GM21786 (cell line): ENCODE results near the gene FGFBP2.
A peak's percentile ranks its signal among the peaks of the same experiment; 100 is the strongest.

Experiments
- ATAC-seq: cut with Tn5 transposase; IDR thresholded peaks from one replicate; pipeline ENCODE4 v1.9.1; 2021; ENCODE audit not compliant: unreplicated experiment

The FGFBP2 gene, protein sequence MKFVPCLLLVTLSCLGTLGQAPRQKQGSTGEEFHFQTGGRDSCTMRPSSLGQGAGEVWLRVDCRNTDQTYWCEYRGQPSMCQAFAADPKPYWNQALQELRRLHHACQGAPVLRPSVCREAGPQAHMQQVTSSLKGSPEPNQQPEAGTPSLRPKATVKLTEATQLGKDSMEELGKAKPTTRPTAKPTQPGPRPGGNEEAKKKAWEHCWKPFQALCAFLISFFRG

GRCh38 chr4:15963001-15963451, at the start of gene FGFBP2:
TSS of gene FGFBP2 (minus strand) at chr4:15963175. CDS start at chr4:15963129, 46 bp downstream.
- ATAC-seq = peak; percentile 57

DNA sequence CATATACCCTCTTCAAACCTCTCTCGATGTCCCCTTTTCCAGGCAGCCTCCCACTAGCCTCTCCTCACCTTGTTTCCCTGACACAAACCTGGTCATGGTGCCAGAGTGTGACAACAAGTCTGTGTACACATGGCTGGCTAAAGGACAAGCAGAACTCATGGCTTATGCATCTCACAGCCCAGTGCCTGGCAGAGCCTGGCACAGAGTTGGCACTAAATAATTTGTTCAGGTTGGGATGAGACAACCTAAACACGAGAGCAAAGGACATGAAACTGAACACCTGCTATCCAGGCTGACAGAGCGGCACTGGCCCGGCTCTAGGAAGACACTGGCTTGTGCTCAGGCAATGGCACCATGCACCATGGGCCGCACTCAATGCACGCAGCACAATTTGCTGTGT, 48.2 kb upstream of the FGFBP2 start:
- no peak for ATAC-seq

DNA sequence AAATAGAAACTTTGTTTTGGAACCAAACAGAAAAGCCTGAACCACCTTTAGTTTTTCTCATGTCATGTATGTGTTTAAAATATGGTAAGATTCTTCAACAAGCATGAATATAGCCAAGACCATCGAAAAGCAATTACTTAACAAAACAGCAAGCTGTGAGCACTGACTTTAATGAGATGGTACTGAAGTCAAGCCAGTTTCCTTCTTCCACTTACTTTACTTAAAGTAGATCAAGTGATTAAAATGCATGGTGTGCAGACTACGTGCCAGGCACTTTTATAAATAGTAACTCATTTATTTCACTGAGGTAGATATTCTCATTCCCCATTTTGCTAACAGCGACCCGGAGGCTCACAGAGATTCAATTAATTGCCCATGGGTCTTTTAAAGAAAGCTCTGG, 46.2 kb upstream of the FGFBP2 start:
- no peak for ATAC-seq

DNA sequence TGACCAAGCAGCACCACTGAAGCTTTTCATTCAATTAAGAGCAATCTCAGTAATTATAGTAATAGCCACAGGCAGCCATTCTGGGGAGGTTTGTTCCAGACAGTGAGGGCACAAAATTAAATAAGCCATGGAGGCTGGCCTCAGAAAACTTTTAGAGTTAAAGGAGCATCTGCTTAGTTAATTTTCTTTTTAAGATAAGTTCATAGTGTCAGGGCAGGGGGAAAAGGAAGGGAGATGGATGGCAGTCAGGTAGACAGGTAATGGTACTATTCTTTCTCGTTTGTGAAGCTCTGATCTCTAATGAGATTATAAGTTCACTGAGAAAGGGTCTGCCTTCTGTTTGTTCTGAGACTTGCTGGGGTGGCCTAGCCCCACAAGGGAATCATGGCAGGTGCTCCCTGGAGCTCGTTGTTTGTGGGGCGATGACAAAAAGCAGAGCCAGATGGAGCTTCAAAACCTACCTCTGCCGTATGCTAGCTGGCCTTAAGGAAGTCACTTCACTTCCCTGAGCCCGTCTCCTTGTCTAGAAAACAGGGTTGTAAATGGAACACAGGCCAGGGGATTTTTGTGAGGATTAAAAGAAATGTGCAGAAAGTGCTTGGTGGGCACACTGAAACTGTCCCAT, 44.6 kb upstream of the FGFBP2 start:
- no peak for ATAC-seq

DNA sequence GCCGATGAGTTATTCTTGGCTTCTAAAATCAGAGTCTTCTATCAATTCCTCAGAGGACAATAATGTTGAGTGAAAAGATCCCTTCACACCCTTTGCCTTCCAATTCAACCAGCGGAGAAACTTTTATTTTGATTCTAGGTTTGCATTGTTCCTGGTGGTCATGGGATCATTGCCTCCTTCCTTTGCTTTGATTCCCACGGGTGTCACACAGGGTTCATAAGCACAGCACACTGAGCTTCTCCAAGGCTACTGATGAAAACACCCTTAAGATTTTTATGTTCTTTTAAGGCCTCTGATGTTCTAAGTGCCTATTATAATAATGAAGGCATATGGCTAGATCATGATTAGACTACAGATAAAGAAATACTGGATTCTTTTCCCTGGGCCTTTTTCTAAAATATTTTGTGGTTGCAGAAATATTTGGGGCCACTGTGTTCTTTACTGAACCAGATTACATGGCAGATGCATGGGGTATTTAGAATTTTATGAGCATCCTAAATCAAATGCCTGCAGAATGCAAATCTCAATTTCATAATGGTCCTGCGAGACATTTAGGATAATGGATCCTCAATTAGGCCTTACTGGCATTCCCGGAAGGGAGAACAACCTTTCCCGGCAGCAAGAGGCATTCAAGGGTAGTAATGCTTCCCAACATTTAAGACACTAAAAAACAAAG, 43.9 kb upstream of the FGFBP2 start:
- no peak for ATAC-seq

DNA sequence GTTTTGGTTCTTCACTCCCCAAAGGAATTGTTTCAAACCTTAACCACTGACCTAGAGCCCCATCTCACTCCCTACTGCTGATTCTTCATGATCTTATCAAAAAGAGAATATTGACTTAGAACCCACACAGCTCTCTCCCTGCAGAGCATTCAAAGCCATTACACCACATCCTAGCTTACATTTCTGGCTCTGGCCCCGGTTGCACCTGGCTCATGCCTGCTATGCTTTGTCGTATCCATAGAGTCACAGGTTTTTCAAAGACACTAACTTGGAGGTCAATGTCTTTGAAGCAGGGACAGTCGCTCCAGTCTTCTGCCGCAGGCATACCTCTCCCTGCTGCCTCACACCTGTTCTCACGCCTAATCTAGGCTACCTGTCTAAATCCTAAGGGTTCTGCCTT, 42.7 kb upstream of the FGFBP2 start:
- ATAC-seq = no peak

DNA sequence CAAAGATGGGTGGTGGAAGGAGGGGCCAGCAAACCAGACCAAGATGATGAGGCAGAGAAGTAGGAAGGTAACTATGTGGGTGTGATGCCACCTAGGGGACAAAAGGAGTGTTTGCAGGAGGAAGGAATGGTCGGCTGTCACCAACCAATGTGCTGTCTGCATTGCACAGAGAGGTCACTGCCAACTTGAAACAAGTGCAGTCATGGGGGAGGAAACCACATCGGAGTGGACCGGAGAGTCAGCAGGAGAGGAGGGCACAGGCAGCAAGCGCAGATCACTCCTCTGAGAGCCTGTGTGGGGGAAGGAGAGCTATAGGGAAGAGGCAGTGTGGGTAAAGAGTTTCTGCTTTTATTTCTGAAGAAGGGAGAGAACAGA, 38.5 kb upstream of the FGFBP2 start:
- peak; percentile 89 for ATAC-seq

DNA sequence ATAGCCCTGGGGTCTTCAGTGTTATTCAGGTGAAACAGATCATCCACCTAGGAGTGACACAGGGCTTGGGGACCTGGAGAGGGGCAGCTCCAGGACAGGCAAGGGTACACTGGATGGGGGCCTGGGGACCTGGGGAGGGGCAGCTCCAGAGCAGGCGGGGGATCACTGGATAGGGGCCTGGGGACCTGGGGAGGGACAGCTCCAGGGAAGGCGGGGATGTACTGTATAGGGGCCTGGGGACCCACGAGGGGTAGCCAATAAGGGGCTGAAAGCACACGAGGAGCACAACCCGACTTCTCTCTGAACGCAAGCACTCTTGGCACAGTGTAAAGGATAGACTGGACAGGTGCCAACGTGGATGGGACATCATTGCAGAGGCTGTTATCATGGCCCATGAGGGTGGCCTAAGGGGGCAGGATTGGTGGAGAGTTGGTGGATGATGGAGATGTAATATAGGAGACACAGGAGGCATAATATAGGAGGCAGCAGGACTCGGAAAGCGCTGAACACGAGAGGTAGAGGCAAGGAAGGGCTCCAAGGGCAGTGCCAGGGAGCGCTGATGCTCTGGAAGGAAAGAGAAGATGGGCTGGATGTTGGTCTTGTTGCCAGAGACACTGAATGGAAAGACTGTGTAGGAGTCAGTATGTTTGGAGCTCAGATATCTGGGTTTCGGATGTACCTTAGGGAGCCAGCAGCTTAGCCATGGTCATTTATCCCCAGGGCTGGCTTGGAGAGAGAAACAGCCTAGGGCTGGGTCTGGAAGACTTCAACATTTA, 37.9 kb upstream of the FGFBP2 start:
- peak; percentile 8 for ATAC-seq

DNA sequence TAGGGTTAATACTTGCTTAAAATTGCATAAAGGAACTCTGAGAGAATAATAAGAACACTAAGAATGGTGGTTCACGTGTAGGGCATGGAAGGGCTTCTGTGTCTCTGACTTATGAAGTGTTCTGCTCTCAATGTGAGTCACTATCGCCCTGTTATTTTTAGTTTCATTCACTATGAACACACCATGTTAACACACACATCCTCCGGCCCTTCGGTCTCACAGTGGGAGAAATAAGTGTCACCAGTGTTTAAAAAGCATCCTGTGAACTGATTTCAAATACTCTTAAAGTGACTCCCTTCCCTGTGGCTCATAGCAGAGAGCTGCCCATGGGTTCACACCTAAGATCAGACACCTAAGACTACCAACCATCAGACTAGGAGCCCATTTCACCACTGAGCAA, 33.8 kb upstream of the FGFBP2 start:
- ATAC-seq = no peak

- ATAC-seq = no peak
Observed at GRCh38 chr4:15995826-15996225, 32.9 kb upstream of the FGFBP2 start.

- ATAC-seq = no peak
Observed at GRCh38 chr4:15992167-15992485, 29.2 kb upstream of the FGFBP2 start.

- no peak for ATAC-seq
Observed at GRCh38 chr4:15990570-15991285, 27.8 kb upstream of the FGFBP2 start.

GRCh38 chr4:15989424-15989823, 26.4 kb upstream of the FGFBP2 start:
- ATAC-seq = no peak

DNA sequence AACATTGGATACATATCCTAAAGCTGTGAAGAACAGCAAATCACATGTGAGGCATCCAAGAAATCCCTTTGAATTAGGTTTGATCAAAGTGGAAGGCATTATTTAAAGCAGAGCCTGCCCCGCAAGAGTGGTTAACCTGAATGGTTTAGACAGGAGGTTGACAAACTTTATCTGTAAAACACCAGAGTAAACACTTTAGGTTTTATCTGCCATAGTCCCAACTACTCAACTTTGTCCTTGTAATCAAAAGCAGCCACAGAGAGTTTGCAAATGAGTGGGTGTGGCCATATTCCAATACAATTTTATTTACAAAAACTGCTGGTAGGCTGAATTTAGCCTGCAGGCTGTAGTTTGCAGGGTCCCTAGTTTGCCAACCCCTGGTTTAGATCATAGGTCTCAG, 25.2 kb upstream of the FGFBP2 start:
- no peak for ATAC-seq

DNA sequence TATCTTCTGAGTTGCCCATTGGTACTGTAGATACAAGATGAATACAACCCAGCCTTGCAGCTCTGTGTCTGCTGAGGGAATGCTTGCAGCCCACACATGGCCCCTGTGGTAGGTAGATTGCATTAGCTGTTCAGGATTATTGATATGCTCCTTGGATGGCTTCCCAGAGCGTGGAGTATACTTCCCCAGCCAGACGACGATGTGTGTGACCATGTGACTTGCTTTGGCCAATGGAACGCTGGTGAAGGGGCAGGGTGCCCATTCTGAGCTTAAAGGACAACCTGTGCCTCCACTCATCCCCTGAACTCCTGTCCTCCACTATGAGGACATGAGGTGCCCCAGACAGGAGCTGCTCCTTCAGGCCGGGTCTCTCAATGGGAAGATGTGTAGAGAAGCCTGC, 23.9 kb upstream of the FGFBP2 start:
- no peak for ATAC-seq

DNA sequence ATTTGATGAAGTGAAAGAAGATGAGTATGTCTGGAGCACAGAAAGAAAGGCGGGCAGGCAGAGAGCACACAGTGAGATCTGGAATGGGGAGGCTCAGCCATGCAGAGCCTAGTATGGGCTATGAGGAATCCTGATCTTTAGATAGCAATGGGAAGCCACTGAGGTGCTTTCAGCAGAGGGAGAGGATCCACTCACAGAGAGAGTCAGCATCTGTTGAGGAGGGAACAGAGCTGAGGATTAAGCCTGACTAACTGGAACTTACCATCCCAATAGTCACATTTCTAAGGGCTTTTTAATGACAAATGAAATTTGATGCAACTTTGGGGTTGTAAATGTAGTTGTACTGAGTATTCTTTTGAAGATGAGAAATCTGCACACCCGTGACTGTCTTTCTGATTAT, 20.6 kb upstream of the FGFBP2 start:
- ATAC-seq = no peak

DNA sequence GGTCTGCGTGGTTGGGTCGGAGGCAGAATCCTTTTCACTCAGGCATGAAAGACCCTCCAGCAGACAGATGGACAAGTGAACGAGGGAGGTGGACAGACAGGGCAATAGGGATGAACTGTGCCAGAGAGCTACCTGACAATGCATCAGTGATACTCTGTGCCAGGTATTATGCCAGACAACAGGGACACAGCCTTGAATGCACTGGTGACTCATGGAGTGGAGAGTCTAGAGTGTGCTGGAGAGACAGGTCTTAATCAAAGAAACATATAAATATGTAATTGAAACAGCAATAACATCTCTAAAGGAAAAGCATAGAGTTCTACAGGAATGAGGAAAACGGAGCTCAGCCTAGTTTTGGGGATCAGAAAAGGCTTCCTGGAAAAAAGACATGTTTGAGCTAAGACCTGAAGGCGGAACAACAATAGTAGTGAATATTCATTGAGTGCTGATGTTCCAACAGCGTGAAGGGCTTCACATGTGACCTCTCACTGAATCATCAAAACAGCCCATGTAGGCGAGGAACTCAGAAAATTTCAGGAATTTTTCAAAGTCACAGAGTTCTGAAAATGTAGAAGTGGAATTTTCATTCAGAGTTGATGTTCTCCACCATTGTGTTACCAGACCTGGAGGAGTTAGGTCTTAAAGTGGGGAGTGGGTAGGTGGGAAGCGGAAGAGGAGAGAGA, 20.0 kb upstream of the FGFBP2 start:
- no peak for ATAC-seq

GRCh38 chr4:15976456-15977447, 13.8 kb upstream of the FGFBP2 start:
- no peak for ATAC-seq

- no peak for ATAC-seq
Observed at GRCh38 chr4:15971068-15971801, 8.3 kb upstream of the FGFBP2 start.
